ENCODE results near the gene PRPF38A. TPM values are rescaled to one million over a fixed set of nuclear protein-coding genes. Genes with fewer than 3 reads are reported as not detected.

PRPF38A gene
- total RNA-seq, 2 donors from 2014 or later: 6.7 to 8.9 TPM

DNA sequence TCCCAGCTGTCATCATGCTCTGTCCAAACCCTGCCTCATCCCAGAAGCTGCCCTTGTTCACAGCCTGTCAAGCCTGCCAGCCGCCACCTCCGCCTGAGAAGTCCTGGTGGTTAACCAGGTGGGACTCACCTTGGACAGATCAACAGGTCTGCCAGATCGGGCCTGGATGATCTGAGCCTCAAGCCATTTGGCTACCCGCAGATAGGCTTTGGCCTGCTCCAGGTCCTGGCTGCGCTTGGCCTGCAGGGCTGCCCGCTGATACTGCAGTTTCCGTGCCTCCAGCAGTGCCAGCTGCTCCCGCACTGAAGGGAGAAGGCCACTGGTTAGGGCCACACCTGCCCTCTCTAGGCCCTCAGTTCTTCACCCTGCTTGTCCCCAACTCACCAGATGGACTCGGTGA lies 47.0 kb upstream of the PRPF38A start:
- 92% methylated on average over 2 to 9 of the region's 9 CpGs for WGBS, 2 donors
- no peak overlapping the region for H3K4me3 ChIP-seq
- intact Hi-C loops (cut with DNase I): no loop called here
- H3K4me1 ChIP-seq: no peaks in the 10 kb centered on the region
- peaks cover 26 to 64% of the 10 kb centered on the region in 2 donors for H3K36me3 ChIP-seq (replicated peaks in 1 of 2; ENCODE audit: insufficient read depth in 1 of 2, low read depth in 2 of 2)
- DNase-seq: no peak
- H3K9me3 ChIP-seq: no peaks in the 10 kb centered on the region
- no peak for TF ChIP-seq POLR2A (IDR thresholded peaks at IDR 0.05)
- TF ChIP-seq, protein P1, sequence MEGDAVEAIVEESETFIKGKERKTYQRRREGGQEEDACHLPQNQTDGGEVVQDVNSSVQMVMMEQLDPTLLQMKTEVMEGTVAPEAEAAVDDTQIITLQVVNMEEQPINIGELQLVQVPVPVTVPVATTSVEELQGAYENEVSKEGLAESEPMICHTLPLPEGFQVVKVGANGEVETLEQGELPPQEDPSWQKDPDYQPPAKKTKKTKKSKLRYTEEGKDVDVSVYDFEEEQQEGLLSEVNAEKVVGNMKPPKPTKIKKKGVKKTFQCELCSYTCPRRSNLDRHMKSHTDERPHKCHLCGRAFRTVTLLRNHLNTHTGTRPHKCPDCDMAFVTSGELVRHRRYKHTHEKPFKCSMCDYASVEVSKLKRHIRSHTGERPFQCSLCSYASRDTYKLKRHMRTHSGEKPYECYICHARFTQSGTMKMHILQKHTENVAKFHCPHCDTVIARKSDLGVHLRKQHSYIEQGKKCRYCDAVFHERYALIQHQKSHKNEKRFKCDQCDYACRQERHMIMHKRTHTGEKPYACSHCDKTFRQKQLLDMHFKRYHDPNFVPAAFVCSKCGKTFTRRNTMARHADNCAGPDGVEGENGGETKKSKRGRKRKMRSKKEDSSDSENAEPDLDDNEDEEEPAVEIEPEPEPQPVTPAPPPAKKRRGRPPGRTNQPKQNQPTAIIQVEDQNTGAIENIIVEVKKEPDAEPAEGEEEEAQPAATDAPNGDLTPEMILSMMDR (IDR thresholded peaks at IDR 0.05): no peak
- H3K27me3 ChIP-seq: no peaks in the 10 kb centered on the region
- ATAC-seq: no peak
- H3K27ac ChIP-seq: no peak overlapping the region

GRCh38 chr1:52358851-52359497 lies 45.4 kb upstream of the PRPF38A start:
- peaks cover 5% of the 10 kb centered on the region for H3K4me1 ChIP-seq
- no peak for DNase-seq
- H3K9me3 ChIP-seq: no peaks in the 10 kb centered on the region
- WGBS, 2 donors: 80 to 96% methylated on average over 2 to 18 of the region's 18 CpGs
- H3K27me3 ChIP-seq: no peaks in the 10 kb centered on the region
- H3K4me3 ChIP-seq: no peak overlapping the region
- H3K36me3 ChIP-seq (replicated peaks in 1 of 2; ENCODE audit: insufficient read depth in 1 of 2, low read depth in 2 of 2): peaks cover 26 to 52% of the 10 kb centered on the region in 2 donors
- intact Hi-C loops (cut with DNase I): no loop called here
- no peak overlapping the region for H3K27ac ChIP-seq
- ATAC-seq: no peak
- no peak for TF ChIP-seq POLR2A (IDR thresholded peaks at IDR 0.05)
- TF ChIP-seq, protein P1 (IDR thresholded peaks at IDR 0.05): no peak

GRCh38 chr1:52359676-52360594 lies 44.5 kb upstream of the PRPF38A start:
- Histone ChIP-seq H3K27me3 (no peaks in the 10 kb centered on the region), H3K27ac (no peak overlapping the region), H3K4me3 (no peak overlapping the region), H3K9me3 (no peaks in the 10 kb centered on the region), H3K36me3 (replicated peaks in 1 of 2; ENCODE audit: insufficient read depth in 1 of 2, low read depth in 2 of 2) (peaks cover 26 to 45% of the 10 kb centered on the region in 2 donors), H3K4me1 (peaks cover 15% of the 10 kb centered on the region)
- 93 to 97% methylated on average over 15 to 24 of the region's 24 CpGs for WGBS, 2 donors
- no peak for TF ChIP-seq POLR2A (IDR thresholded peaks at IDR 0.05)
- TF ChIP-seq, protein P1 (IDR thresholded peaks at IDR 0.05): no peak
- DNase-seq: no peak
- intact Hi-C loops (cut with DNase I): no loop called here
- ATAC-seq: no peak

- ATAC-seq (no peak), DNase-seq (no peak)
- intact Hi-C loops (cut with DNase I): no loop called here
- Histone ChIP-seq H3K36me3 (replicated peaks in 1 of 2; ENCODE audit: insufficient read depth in 1 of 2, low read depth in 2 of 2) (peaks cover 26 to 39% of the 10 kb centered on the region in 2 donors), H3K27me3 (no peaks in the 10 kb centered on the region), H3K9me3 (no peaks in the 10 kb centered on the region), H3K27ac (no peak overlapping the region), H3K4me1 (peaks cover 19% of the 10 kb centered on the region), H3K4me3 (no peak overlapping the region)
- no peak for TF ChIP-seq POLR2A (IDR thresholded peaks at IDR 0.05)
- TF ChIP-seq, protein P1 (IDR thresholded peaks at IDR 0.05): no peak
- WGBS, 2 donors: 92 to 94% methylated on average over 4 to 7 of the region's 7 CpGs
Measured at GRCh38 chr1:52360595-52360968, 43.8 kb upstream of the PRPF38A start.
